NCI-H2171 (cell line): ENCODE data around the gene TBX5.

ENCODE experiments used
- DNase-seq: peaks from one replicate; lab custom pipeline; 2025; lab: John Stamatoyannopoulos, UW

TBX5 gene

GRCh38 chr12:114405519-114406271 is at the start of gene TBX5:
Gene TBX5, minus strand, starts transcription at chr12:114406144. Its CDS starts 2,246 bp downstream, at chr12:114403898.
- no peak for DNase-seq

GRCh38 chr12:114451657-114452056 is 45.7 kb upstream of the TBX5 start:
- DNase-seq, result no peak

- no peak for DNase-seq
These were observed 44.8 kb upstream of the TBX5 start for GRCh38 chr12:114450515-114451300.

GRCh38 chr12:114450019-114450418 is 44.1 kb upstream of the TBX5 start:
- no peak for DNase-seq

- DNase-seq, result no peak
These were observed 42.6 kb upstream of the TBX5 start for GRCh38 chr12:114448618-114448933.

GRCh38 chr12:114447799-114448617 is 42.1 kb upstream of the TBX5 start:
- DNase-seq, result no peak

- DNase-seq, result no peak
These were observed 41.4 kb upstream of the TBX5 start for GRCh38 chr12:114447274-114447716.

- DNase-seq, result no peak
These were observed 39.7 kb upstream of the TBX5 start for GRCh38 chr12:114445401-114446323.

- no peak for DNase-seq
These were observed 38.7 kb upstream of the TBX5 start for GRCh38 chr12:114444422-114445279.

- DNase-seq, result no peak
These were observed 37.9 kb upstream of the TBX5 start for GRCh38 chr12:114443607-114444421.

- no peak for DNase-seq
These were observed 36.6 kb upstream of the TBX5 start for GRCh38 chr12:114442578-114442977.

- DNase-seq, result no peak
These were observed 35.6 kb upstream of the TBX5 start for GRCh38 chr12:114441545-114441944.

- DNase-seq, result no peak
These were observed 35.1 kb upstream of the TBX5 start for GRCh38 chr12:114441039-114441383.

GRCh38 chr12:114440270-114441038 is 34.5 kb upstream of the TBX5 start:
- DNase-seq, result no peak

GRCh38 chr12:114439817-114440216 is 33.9 kb upstream of the TBX5 start:
- no peak for DNase-seq

- DNase-seq, result no peak
These were observed 33.3 kb upstream of the TBX5 start for GRCh38 chr12:114439261-114439683.

- DNase-seq, result no peak
These were observed 32.8 kb upstream of the TBX5 start for GRCh38 chr12:114438635-114439256.

GRCh38 chr12:114434341-114434740 is 28.4 kb upstream of the TBX5 start:
- DNase-seq, result no peak
